DOHH2 (cell line): Measurements from ENCODE around the gene HS2ST1.

Source experiments
- H3F3A ChIP-seq: fragments of 200-600 bp; sonication (generic), shearing (Covaris generic); 2 replicates; pipeline ENCODE4 v1.6.0; 2016; ENCODE audit warnings: antibody characterized with exemption, mild to moderate bottlenecking; ENCODE audit not compliant: control insufficient read depth, insufficient read depth
- H3K27ac ChIP-seq: fragments of 200-600 bp; sonication (generic); 2 replicates; pipeline ENCODE4 v1.5.1; 2014; ENCODE audit warnings: low read depth, mild to moderate bottlenecking, low read length, moderate library complexity
- H3K27me3 ChIP-seq: fragments of 200-600 bp; sonication (generic); 2 replicates; pipeline ENCODE4 v1.6.1; 2014; ENCODE audit warnings: mild to moderate bottlenecking, low read length, mixed read lengths; ENCODE audit not compliant: control insufficient read depth
- H3K36me3 ChIP-seq: fragments of 200-600 bp; sonication (generic); 2 replicates; pipeline ENCODE4 v1.6.1; 2014; ENCODE audit warnings: mild to moderate bottlenecking, low read length, moderate library complexity, mixed read lengths; ENCODE audit not compliant: control insufficient read depth
- H3K4me1 ChIP-seq: fragments of 200-600 bp; sonication (generic); 2 replicates; pipeline ENCODE4 v1.6.1; 2014; ENCODE audit warnings: mild to moderate bottlenecking, low read length, mixed read lengths; ENCODE audit not compliant: control insufficient read depth
- H3K4me2 ChIP-seq: fragments of 200-600 bp; sonication (generic); 2 replicates; pipeline ENCODE4 v1.6.0; 2014; ENCODE audit warnings: mild to moderate bottlenecking, low read length, moderate library complexity
- H3K4me3 ChIP-seq: fragments of 200-600 bp; sonication (generic); 2 replicates; pipeline ENCODE4 v1.5.1; 2014; ENCODE audit warnings: mild to moderate bottlenecking, low read length, mixed read lengths
- H3K79me2 ChIP-seq: fragments of 200-600 bp; sonication (generic); 2 replicates; pipeline ENCODE4 v1.6.1; 2014; ENCODE audit warnings: mild to moderate bottlenecking, low read length, mixed read lengths; ENCODE audit not compliant: control insufficient read depth
- H3K9me2 ChIP-seq: fragments of 200-600 bp; sonication (generic); replicated peaks from 2 replicates; pipeline ENCODE4 v1.6.1; 2014; ENCODE audit warnings: mild to moderate bottlenecking, low read length, mixed read lengths; ENCODE audit not compliant: control insufficient read depth
- H3K9me3 ChIP-seq: fragments of 200-600 bp; sonication (generic); 2 replicates; pipeline ENCODE4 v1.6.1; 2014; ENCODE audit warnings: antibody characterized with exemption, low read length, mixed read lengths; ENCODE audit not compliant: control insufficient read depth, insufficient read depth
- H4K20me1 ChIP-seq: fragments of 200-600 bp; sonication (generic); 2 replicates; pipeline ENCODE4 v1.6.0; 2014; ENCODE audit warnings: low read depth, mild to moderate bottlenecking, antibody characterized with exemption, low read length, moderate library complexity; ENCODE audit not compliant: control insufficient read depth, insufficient read depth
- CTCF ChIP-seq: fragments of 200-600 bp; sonication (generic); IDR thresholded peaks from one replicate; pipeline ENCODE4 v1.5.1; 2014; ENCODE audit warnings: antibody characterized with exemption, mild to moderate bottlenecking, low read depth, low read length; ENCODE audit not compliant: poor library complexity, severe bottlenecking
- EZH2phosphoT487 ChIP-seq: fragments of 200-600 bp; sonication (generic); IDR thresholded peaks from 2 replicates; pipeline ENCODE4 v1.6.1; 2017; ENCODE audit warnings: borderline replicate concordance, mild to moderate bottlenecking, antibody characterized with exemption, low read length, moderate library complexity, mixed read lengths

Gene HS2ST1

GRCh38 chr1:87106144-87106543, 191.7 kb downstream of the HS2ST1 start:
- peaks cover 50% of the 10 kb centered on the region for H3K36me3 ChIP-seq
- no peaks in the 10 kb centered on the region for H3K79me2 ChIP-seq
- H4K20me1 ChIP-seq: no peaks in the 10 kb centered on the region
- TF ChIP-seq CTCF: no peak
- no peak for TF ChIP-seq EZH2phosphoT487
- H3K27me3 ChIP-seq: no peaks in the 10 kb centered on the region
- H3K9me3 ChIP-seq: no peaks in the 10 kb centered on the region
- 0 out of 2 replicates have a peak, but pooled peaks cover 7% of the 10 kb centered on the region for H3F3A ChIP-seq
- H3K4me3 ChIP-seq: no peak overlapping the region
- peak overlapping the region; percentile 32 for H3K4me2 ChIP-seq
- H3K9me2 ChIP-seq: no peaks in the 10 kb centered on the region
- H3K27ac ChIP-seq: peak overlapping the region; percentile 5; the same call in 1 of the 2 replicates
- peaks cover 46% of the 10 kb centered on the region for H3K4me1 ChIP-seq

- H3K9me3 ChIP-seq: no peaks in the 10 kb centered on the region
- TF ChIP-seq EZH2phosphoT487 (no peak), CTCF (no peak)
- no peaks in the 10 kb centered on the region for H3K9me2 ChIP-seq
- H3K4me1 ChIP-seq: peaks cover 46% of the 10 kb centered on the region
- H3K27me3 ChIP-seq: no peaks in the 10 kb centered on the region
- peak overlapping the region; percentile 32 for H3K4me2 ChIP-seq
- H3K79me2 ChIP-seq: no peaks in the 10 kb centered on the region
- peaks cover 50% of the 10 kb centered on the region for H3K36me3 ChIP-seq
- no peaks in the 10 kb centered on the region for H4K20me1 ChIP-seq
- no peak overlapping the region for H3K4me3 ChIP-seq
- H3K27ac ChIP-seq: no peak overlapping the region
- H3F3A ChIP-seq: 0 out of 2 replicates have a peak, but pooled peaks cover 7% of the 10 kb centered on the region
Observed at GRCh38 chr1:87106867-87107266, 192.4 kb downstream of the HS2ST1 start.

GRCh38 chr1:87108228-87108627, 193.8 kb downstream of the HS2ST1 start:
- Histone ChIP-seq H3K27me3 (no peaks in the 10 kb centered on the region), H3K9me3 (no peaks in the 10 kb centered on the region), H3K79me2 (no peaks in the 10 kb centered on the region), H4K20me1 (no peaks in the 10 kb centered on the region), H3K9me2 (no peaks in the 10 kb centered on the region), H3K4me1 (peaks cover 46% of the 10 kb centered on the region), H3F3A (0 out of 2 replicates have a peak, but pooled peaks cover 2% of the 10 kb centered on the region), H3K27ac (no peak overlapping the region), H3K36me3 (peaks cover 45% of the 10 kb centered on the region), H3K4me2 (peak overlapping the region; percentile 17; the same call in 1 of the 2 replicates), H3K4me3 (no peak overlapping the region)
- no peak for TF ChIP-seq EZH2phosphoT487
- no peak for TF ChIP-seq CTCF
